Measurements from ENCODE around the gene GPR132.

GPR132 gene

DNA sequence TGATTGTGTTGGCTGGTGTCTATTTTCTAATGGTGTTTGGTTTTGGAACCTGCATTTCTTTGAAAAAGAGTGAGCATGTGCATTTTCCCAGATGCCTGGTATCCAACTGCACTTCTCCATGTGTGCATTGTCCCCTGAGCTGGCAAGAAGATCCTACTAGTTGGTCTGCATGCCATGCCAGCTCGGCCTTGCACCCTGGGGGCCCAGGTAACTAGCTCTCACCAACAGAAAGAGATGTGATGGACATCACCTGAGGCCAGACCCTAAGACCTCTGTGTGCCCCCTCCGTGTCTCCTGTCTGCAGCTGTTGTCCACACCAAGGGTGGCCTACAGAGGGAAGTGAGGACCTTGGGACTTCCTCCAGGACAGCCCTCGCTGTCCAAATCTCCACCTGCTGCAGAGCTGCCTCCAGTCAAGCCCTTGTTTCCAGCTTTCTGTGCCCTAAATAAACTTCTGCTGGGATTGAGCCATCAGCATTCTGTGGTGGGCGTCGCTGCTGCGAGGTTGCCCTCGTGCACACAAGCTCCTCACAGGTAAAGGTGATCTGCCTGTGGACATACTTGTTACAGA lies 30.1 kb upstream of the GPR132 start:
- no peak for DNase-seq (ENCODE audit: low spot score)
- TF ChIP-seq CTCF (IDR thresholded peaks at IDR 0.05; ENCODE audit: borderline replicate concordance, control extremely low read depth, extremely low read depth, insufficient read depth, missing control alignments) = no peak
- in situ Hi-C loops (cut with MboI; ENCODE audit: low sequenced_read_pairs, unreplicated experiment) = no loop called here

- TF ChIP-seq CTCF (IDR thresholded peaks at IDR 0.05; ENCODE audit: borderline replicate concordance, control extremely low read depth, extremely low read depth, insufficient read depth, missing control alignments) = no peak
- in situ Hi-C loops (cut with MboI; ENCODE audit: low sequenced_read_pairs, unreplicated experiment) = no loop called here
- no peak for DNase-seq (ENCODE audit: low spot score)
Observed at GRCh38 chr14:105094193-105094907, 29.1 kb upstream of the GPR132 start.

GRCh38 chr14:105093431-105094192 lies 28.4 kb upstream of the GPR132 start:
- TF ChIP-seq CTCF (IDR thresholded peaks at IDR 0.05; ENCODE audit: borderline replicate concordance, control extremely low read depth, extremely low read depth, insufficient read depth, missing control alignments) = peak; percentile 55
- in situ Hi-C loops (cut with MboI; ENCODE audit: low sequenced_read_pairs, unreplicated experiment) = no loop called here
- peak; percentile 93 for DNase-seq (ENCODE audit: low spot score)

DNA sequence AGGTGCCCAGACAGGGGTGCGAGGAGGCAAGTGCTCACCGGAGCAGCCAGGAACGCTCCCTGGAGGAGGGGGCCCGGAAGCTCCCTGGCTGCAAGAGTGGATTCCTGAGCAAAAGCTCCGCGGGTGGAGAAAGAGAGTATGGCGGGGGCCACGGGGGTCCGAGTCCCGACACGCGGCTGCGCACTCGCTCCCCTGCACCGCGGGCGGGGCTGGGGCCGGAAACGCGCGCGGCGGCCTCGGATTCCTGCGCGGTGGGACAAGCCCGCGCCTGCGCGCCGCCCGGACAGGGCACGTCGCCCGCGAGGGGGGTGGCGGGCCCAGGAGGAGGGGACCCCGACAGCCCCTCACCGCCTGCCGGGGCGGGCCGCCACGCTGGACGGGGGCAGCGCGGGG lies 27.8 kb upstream of the GPR132 start:
- TF ChIP-seq CTCF (IDR thresholded peaks at IDR 0.05; ENCODE audit: borderline replicate concordance, control extremely low read depth, extremely low read depth, insufficient read depth, missing control alignments) = no peak
- peak; percentile 81 for DNase-seq (ENCODE audit: low spot score)
- in situ Hi-C loops (cut with MboI; ENCODE audit: low sequenced_read_pairs, unreplicated experiment) = no loop called here

DNA sequence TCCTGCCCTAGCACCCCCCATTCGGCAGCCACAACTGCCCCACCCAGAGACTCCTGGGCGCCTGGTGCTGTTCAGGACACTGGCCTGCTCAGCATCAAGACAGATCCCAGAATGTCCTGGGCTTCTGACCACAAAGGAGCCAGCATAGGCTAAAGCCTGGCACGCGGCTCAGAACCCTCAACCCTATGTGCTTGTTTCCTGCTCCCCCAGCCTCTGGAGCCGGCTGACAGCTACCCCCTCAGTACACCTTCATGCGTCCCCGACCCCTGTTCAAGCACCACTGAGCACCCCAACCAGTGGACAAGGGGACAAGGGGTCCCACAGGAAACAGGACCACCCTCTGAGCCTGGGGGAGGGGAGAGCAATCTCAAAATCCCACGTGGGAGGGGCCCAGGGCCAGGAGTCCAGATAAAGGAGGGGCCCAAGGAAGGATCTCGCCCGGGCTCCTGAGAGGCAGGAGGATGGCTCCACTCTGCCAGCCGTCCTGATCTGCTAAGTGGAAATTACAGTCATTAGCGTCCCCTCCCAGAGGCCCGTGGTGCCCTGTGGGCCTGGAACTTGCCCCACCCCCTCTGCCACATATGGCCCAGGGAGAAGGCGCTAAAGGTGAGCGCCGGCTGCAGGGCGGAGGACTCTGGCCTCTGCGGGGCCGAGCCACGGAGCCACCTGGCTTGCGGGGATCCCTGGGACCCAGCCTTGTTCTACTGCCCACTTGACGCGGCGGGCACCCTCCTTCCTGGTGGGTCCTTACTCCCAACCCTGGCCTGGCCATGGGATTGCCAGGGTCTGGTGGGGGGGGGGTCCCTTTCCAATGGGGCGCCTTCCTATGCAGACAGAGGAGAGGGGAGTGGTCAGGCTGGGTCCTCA lies 27.2 kb upstream of the GPR132 start:
- no peak for TF ChIP-seq CTCF (IDR thresholded peaks at IDR 0.05; ENCODE audit: borderline replicate concordance, control extremely low read depth, extremely low read depth, insufficient read depth, missing control alignments)
- in situ Hi-C loops (cut with MboI; ENCODE audit: low sequenced_read_pairs, unreplicated experiment) = no loop called here
- peak; percentile 29 for DNase-seq (ENCODE audit: low spot score)

Data from GM13976 (cell line).